SK-N-SH treated with all-trans-retinoic acid at 6 μM for 48 hours (cell line): ENCODE results near the gene ANTXR2.
"Not testable (repeated sequence)": the region's sequence is repeated elsewhere in the genome, so short reads cannot be mapped to it uniquely, and the experiment has no call there.

Experiments
- ATAC-seq: fragments of 200-7000 bp; cut with Tn5 transposase; 3 replicates; pipeline ENCODE4 v1.9.1; 2020; ENCODE audit warnings: mild to moderate bottlenecking, moderate library complexity
- BACH2 ChIP-seq: fragments of 250-450 bp; sonication (Bioruptor Pico); IDR thresholded peaks from 2 replicates; pipeline ENCODE4 v1.9.0; 2021; ENCODE audit warnings: mild to moderate bottlenecking, borderline replicate concordance
- CREB5 ChIP-seq: fragments of 250-450 bp; sonication (Bioruptor Pico); IDR thresholded peaks from 2 replicates; pipeline ENCODE4 v1.5.1; 2020; ENCODE audit warnings: low read depth, mild to moderate bottlenecking, moderate library complexity
- CSDC2 ChIP-seq: fragments of 250-450 bp; sonication (Bioruptor Pico); IDR thresholded peaks from 2 replicates; pipeline ENCODE4 v1.5.0; 2020; ENCODE audit warnings: mild to moderate bottlenecking, moderate library complexity
- CSRNP3 ChIP-seq: fragments of 250-450 bp; sonication (Bioruptor Pico); IDR thresholded peaks from 2 replicates; pipeline ENCODE4 v1.5.1; 2021; ENCODE audit warnings: mild to moderate bottlenecking, moderate library complexity
- ESRRG ChIP-seq: fragments of 250-450 bp; sonication (Bioruptor Pico); IDR thresholded peaks from 2 replicates; pipeline ENCODE4 v1.6.1; 2021; ENCODE audit warnings: mild to moderate bottlenecking
- GLIS3 ChIP-seq: fragments of 250-450 bp; sonication (Bioruptor Pico); IDR thresholded peaks from 2 replicates; pipeline ENCODE4 v1.5.0; 2020; ENCODE audit warnings: mild to moderate bottlenecking, moderate library complexity
- OSR1 ChIP-seq: fragments of 250-450 bp; sonication (Bioruptor Pico); IDR thresholded peaks from 2 replicates; pipeline ENCODE4 v1.8.0; 2022; ENCODE audit warnings: moderate library complexity, mild to moderate bottlenecking, inconsistent platforms
- PATZ1 ChIP-seq: fragments of 250-450 bp; sonication (Bioruptor Pico); IDR thresholded peaks from 2 replicates; pipeline ENCODE4 v1.8.0; 2020; ENCODE audit warnings: mild to moderate bottlenecking, moderate library complexity, borderline replicate concordance
- PPARA ChIP-seq: fragments of 250-450 bp; sonication (Bioruptor Pico); IDR thresholded peaks from 2 replicates; pipeline ENCODE4 v1.5.0; 2020; ENCODE audit warnings: mild to moderate bottlenecking, borderline replicate concordance
- RARB ChIP-seq: fragments of 250-450 bp; sonication (Bioruptor Pico); IDR thresholded peaks from 2 replicates; pipeline ENCODE4 v1.8.0; 2021; ENCODE audit warnings: mild to moderate bottlenecking, moderate library complexity
- SNAI2 ChIP-seq: fragments of 250-450 bp; sonication (Bioruptor Pico); IDR thresholded peaks from 2 replicates; pipeline ENCODE4 v1.5.0; 2020; ENCODE audit warnings: mild to moderate bottlenecking, moderate library complexity
- TOX ChIP-seq: fragments of 250-450 bp; sonication (Bioruptor Pico); IDR thresholded peaks from 2 replicates; pipeline ENCODE4 v1.8.0; 2021; ENCODE audit warnings: mild to moderate bottlenecking, moderate library complexity, borderline replicate concordance
- ZC3H10 ChIP-seq: fragments of 250-450 bp; sonication (Bioruptor Pico); IDR thresholded peaks from 2 replicates; pipeline ENCODE4 v1.5.1; 2021; ENCODE audit warnings: mild to moderate bottlenecking, moderate library complexity
- ZFP3 ChIP-seq: fragments of 250-450 bp; sonication (Bioruptor Pico); IDR thresholded peaks from 2 replicates; pipeline ENCODE4 v1.5.0; 2020; ENCODE audit warnings: mild to moderate bottlenecking, moderate library complexity
- ZNF565 ChIP-seq: fragments of 450-650 bp; formaldehyde crosslinking; conservative IDR thresholded peaks from 2 replicates; pipeline ENCODE4 v1.5.0; 2020; ENCODE audit warnings: low read depth, mild to moderate bottlenecking, moderate library complexity
- ZNF70 ChIP-seq: fragments of 450-650 bp; formaldehyde crosslinking; IDR thresholded peaks from 2 replicates; pipeline ENCODE4 v1.5.0; 2020; ENCODE audit warnings: mild to moderate bottlenecking, moderate library complexity
- ZNF8 ChIP-seq: fragments of 450-650 bp; formaldehyde crosslinking; IDR thresholded peaks from 2 replicates; pipeline ENCODE4 v1.5.0; 2020; ENCODE audit warnings: mild to moderate bottlenecking, moderate library complexity
- TF ChIP-seq, protein P1 (sequence below): fragments of 250-450 bp; sonication (Bioruptor Pico); IDR thresholded peaks from 2 replicates; pipeline ENCODE4 v1.8.0; 2021; ENCODE audit warnings: low read depth, mild to moderate bottlenecking, moderate library complexity, borderline replicate concordance

The ANTXR2 gene

GRCh38 chr4:80004319-80004718 is 68.7 kb downstream of the ANTXR2 start (continued):
- TF ChIP-seq, protein P1, sequence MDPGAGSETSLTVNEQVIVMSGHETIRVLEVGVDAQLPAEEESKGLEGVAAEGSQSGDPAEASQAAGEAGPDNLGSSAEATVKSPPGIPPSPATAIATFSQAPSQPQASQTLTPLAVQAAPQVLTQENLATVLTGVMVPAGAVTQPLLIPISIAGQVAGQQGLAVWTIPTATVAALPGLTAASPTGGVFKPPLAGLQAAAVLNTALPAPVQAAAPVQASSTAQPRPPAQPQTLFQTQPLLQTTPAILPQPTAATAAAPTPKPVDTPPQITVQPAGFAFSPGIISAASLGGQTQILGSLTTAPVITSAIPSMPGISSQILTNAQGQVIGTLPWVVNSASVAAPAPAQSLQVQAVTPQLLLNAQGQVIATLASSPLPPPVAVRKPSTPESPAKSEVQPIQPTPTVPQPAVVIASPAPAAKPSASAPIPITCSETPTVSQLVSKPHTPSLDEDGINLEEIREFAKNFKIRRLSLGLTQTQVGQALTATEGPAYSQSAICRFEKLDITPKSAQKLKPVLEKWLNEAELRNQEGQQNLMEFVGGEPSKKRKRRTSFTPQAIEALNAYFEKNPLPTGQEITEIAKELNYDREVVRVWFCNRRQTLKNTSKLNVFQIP (CRISPR knock-in tag) = no peak
- TF ChIP-seq PATZ1 (CRISPR knock-in tag) = no peak
- TF ChIP-seq OSR1 (CRISPR knock-in tag) = no peak
- TF ChIP-seq BACH2 = no peak
- no peak for TF ChIP-seq GLIS3 (CRISPR knock-in tag)
- no peak for TF ChIP-seq ZNF8 (CRISPR knock-in tag)

DNA sequence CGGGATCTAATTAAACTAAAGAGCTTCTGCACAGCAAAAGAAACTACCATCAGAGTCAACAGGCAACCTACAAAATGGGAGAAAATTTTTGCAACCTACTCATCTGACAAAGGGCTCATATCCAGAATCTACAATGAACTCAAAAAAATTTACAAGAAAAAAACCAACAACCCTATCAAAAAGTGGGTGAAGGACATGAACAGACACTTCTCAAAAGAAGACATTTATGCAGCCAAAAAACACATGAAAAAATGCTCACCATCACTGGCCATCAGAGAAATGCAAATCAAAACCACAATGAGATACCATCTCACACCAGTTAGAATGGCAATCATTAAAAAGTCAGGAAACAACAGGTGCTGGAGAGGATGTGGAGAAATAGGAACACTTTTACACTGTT is 70.5 kb downstream of the ANTXR2 start:
- not testable (repeated sequence) for ATAC-seq

DNA sequence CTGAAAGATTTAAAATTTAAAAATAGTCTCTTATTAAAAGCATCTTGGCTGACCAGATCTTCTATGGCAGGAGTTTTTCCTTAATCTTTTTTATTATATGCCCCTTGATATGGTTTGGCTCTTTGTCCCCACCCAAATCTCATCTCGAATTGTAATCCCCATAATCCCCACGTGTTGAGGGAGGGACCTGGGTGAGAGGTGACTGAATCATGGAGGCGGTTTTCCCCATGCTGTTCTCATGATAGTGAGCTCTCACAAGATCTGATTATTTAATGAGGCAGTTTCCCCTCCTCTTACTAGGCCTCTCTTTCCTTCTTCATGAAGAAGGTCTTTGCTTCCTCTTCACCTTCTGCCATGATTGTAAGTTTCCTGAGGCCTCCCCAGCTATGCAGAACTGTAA is 74.0 kb downstream of the ANTXR2 start:
- not testable (repeated sequence) for ATAC-seq

DNA sequence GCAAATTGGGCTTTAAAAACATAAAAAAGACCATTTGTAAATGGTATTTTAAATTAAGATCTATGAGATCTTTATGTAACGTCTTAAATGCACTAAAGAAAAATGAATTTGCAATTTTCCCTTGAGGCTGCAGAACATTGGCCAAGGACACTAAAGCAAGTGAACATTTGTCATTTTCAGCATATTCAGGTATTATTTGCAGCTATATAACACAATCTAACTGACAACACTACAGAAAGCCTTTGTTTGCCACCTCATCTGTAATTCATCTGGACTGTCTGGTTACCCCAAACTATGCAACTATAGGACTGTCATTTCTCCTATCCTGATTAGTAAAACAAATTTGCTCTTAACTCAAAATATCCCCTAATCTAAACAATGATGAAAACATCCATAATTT is 74.8 kb downstream of the ANTXR2 start:
- ATAC-seq = no peak
- TF ChIP-seq GLIS3 (CRISPR knock-in tag) (no peak), PATZ1 (CRISPR knock-in tag) (no peak), TOX (CRISPR knock-in tag) (no peak), ZNF70 (CRISPR knock-in tag) (no peak), ESRRG (CRISPR knock-in tag) (no peak), CSDC2 (no peak), PPARA (CRISPR knock-in tag) (no peak), ZC3H10 (no peak), ZNF8 (CRISPR knock-in tag) (no peak), CSRNP3 (CRISPR knock-in tag) (no peak), SNAI2 (CRISPR knock-in tag) (no peak), ZFP3 (no peak)
- TF ChIP-seq, protein P1 (CRISPR knock-in tag) = no peak

- TF ChIP-seq ZNF565 (CRISPR knock-in tag) = no peak
- TF ChIP-seq CREB5 (CRISPR knock-in tag) = no peak
- no peak for TF ChIP-seq CSDC2
- no peak for TF ChIP-seq ESRRG (CRISPR knock-in tag)
- TF ChIP-seq ZNF70 (CRISPR knock-in tag) = no peak
- TF ChIP-seq ZFP3 = no peak
- no peak for TF ChIP-seq PATZ1 (CRISPR knock-in tag)
- TF ChIP-seq TOX (CRISPR knock-in tag) = no peak
- TF ChIP-seq RARB (CRISPR knock-in tag) = no peak
- TF ChIP-seq, all 23 proteins: peak for 0
- ATAC-seq = no peak
Measured at GRCh38 chr4:79996851-79997250, 76.2 kb downstream of the ANTXR2 start.
